NCI-H1092 (cell line): ENCODE results near the gene DNMT3A.

ENCODE experiments used
- DNase-seq: peaks from one replicate; lab custom pipeline; 2025; lab: John Stamatoyannopoulos, UW

The DNMT3A gene

GRCh38 chr2:25341753-25342371 lies at the start of gene DNMT3A:
Gene DNMT3A (minus strand): TSS chr2:25341925. CDS start chr2:25313984, 27,941 bp downstream.
- DNase-seq: peak; percentile 17

DNA sequence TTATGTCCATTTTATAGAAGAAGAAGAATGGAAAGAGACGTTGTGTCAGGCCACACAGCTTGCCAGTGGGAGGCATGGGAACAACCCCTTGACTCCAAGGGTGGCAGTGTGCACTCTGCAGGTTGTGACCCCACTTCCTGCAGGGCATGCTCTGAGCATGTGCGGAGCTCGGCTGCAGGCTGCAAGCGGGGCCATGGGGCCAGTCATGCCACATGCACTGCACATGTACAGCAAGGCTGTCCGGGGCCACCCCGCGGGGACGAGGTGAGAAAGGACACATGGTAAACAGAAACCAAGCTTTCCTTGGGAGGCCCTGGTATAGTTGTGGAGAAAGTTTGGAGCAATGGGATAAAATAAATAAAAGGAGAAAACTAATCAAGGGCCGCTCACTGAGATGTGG lies 47.4 kb upstream of the DNMT3A start:
- no peak for DNase-seq

- no peak for DNase-seq
Observed at GRCh38 chr2:25388491-25388890, 46.8 kb upstream of the DNMT3A start.

DNA sequence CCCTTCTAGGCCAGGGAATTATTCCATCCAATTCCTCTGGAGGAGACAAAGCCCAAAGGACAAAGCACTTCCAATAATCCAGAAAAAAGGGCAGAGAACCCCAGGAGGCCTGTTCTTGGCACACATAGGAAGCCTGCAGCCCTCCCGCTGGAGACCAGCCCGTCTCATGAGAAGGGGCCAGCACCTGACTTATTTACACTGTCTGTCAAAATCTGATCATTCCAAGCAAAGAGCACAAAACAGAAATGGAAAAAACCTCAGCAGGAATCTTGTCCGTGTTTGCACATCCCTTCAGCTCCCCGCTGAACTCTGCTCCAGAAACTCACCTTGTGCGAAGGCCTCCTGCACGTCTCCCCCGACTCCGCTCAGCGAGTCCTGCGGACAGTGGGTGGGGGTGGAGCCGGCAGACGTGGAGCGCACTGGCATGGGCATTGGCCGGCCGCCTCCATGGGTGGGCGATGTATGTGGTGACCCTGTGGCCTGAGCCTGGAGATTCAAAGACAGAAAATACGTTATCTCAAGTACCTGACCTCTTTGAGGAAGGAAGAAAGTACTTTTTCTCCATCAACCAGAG lies 46.2 kb upstream of the DNMT3A start:
- DNase-seq: no peak

- DNase-seq: no peak
Observed at GRCh38 chr2:25386971-25387875, 45.5 kb upstream of the DNMT3A start.

DNA sequence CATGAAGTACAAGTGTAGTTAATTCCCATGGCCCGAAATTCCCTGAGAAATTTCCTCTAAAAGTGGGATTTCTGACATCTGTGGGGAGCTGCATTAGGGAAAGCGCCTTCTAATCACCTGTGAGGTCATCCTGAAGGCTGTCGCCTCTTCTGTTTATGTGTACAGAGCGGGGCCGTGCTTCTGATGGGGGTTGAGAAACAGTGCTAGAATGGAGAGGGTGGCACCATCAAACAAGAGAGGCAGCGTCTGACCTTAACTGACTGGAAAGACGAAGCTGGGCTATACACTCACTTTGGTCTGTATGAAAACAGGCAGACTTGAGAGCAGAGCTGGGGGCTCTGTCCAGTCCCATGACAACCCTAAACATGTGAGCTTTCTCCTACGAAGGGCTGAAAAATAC lies 44.2 kb upstream of the DNMT3A start:
- DNase-seq: no peak

- DNase-seq: no peak
Observed at GRCh38 chr2:25383806-25384205, 42.1 kb upstream of the DNMT3A start.

- DNase-seq: no peak
Observed at GRCh38 chr2:25381502-25381901, 39.8 kb upstream of the DNMT3A start.

GRCh38 chr2:25380586-25381375 lies 39.1 kb upstream of the DNMT3A start:
- DNase-seq: no peak

DNA sequence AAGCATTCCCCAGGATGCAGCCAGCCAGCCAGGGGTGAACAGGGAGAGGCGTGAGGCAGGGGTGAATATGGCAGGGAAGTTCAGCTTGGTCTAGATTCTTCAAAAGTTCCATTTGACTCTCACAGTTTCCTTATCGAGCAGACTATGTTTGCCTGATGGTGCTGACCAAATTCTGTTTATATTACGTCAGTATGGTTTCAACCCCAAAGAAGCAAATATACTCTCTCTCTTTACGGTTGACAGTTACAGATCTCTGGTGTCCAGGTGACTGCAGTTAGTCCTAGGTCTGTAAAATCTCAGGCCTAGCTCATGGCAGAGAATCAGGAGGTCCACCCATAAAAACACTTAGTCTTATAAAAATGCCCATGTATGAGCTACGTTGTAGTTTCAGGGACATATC lies 38.3 kb upstream of the DNMT3A start:
- DNase-seq: no peak

DNA sequence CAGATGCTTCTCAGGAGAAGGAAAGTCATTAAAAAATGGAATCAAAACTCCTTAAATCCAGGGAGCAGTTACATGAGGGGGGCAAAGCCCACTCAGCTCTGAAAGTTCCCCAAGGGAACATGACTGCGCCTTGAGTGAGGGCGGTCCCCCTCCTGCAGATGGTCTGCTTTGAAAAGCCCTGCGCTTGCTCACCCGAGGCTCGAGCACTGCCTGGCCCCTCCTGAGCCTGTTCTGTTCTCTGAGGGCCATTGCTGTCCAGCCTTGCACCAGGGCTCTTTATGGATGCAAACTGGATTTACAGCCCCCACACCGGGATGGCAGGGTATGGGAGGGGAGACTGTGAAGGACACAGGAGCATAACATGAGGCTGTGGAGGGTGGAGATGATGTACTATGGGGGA lies 37.8 kb upstream of the DNMT3A start:
- no peak for DNase-seq

- no peak for DNase-seq
Observed at GRCh38 chr2:25378731-25379490, 37.2 kb upstream of the DNMT3A start.

DNA sequence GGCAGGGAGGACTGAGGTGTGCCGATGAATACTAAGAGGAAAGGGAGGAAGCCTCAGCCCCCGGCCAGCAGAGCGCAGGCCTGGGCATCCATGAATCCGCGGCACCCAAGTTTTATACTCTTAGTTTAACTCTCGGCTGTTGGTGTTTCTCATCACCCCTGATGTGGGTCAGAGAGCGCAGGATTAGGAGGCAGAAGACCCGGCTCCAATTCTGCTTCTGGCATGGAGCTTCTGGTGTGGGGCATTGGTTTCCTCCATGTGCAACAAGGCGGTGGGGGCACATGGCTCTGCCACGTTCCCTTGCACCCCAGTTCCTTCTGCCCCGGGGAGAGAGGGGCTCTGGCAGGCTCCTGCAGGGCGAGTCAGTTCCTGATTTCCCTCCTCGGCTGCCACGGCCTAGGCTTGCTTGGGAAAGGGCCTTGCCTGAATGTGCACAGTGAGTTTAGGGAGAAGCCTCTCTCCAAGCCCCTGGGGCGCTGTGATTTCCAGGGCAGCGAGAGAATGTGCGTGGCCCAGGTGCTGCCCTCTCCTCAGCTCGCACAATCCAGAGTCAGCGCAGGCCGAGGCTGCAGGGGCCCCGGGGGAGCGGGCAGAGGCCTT lies 36.2 kb upstream of the DNMT3A start:
- DNase-seq: no peak

GRCh38 chr2:25376750-25377621 lies 35.3 kb upstream of the DNMT3A start:
- DNase-seq: peak; percentile 74

GRCh38 chr2:25375989-25376545 lies 34.3 kb upstream of the DNMT3A start:
- no peak for DNase-seq

- DNase-seq: no peak
Observed at GRCh38 chr2:25375371-25375988, 33.8 kb upstream of the DNMT3A start.

DNA sequence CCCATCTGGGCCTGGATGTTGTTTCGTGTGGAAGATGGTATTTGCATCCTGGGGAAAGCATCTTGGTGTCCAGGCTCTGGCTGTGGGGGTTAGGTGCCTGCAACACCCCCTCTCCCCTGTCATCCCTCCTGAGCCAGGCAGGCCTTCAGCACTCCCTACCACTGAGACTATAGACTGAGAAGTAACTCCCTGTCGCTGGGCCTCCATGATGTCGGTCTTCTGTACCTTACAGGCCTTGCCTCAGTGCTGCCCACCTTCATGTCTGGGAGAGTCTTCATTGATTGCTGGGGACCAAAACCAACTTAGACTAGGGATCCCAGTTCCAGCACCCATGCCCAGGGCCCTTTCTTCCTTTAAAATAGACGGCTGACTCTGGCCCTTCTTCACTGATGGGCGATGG lies 33.1 kb upstream of the DNMT3A start:
- DNase-seq: no peak

DNA sequence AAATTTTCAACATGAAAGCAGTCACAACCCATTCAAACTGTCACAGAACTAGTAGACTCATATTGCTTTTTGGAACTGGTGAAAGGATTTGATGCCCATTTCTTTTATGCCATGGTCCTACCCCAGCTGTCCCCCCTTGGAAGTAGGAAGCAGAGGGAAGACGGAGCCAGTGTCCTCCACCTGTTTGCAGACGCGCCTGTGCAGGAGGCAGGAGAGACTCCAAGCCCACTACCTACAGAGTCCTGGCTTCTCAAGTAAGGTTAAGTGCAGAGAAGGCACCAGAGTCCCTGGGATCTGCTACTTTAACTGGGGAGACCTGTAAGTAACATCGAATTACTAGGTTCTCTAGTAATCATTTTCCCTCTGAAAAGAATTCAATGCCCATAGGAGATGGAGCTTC lies 32.7 kb upstream of the DNMT3A start:
- no peak for DNase-seq

DNA sequence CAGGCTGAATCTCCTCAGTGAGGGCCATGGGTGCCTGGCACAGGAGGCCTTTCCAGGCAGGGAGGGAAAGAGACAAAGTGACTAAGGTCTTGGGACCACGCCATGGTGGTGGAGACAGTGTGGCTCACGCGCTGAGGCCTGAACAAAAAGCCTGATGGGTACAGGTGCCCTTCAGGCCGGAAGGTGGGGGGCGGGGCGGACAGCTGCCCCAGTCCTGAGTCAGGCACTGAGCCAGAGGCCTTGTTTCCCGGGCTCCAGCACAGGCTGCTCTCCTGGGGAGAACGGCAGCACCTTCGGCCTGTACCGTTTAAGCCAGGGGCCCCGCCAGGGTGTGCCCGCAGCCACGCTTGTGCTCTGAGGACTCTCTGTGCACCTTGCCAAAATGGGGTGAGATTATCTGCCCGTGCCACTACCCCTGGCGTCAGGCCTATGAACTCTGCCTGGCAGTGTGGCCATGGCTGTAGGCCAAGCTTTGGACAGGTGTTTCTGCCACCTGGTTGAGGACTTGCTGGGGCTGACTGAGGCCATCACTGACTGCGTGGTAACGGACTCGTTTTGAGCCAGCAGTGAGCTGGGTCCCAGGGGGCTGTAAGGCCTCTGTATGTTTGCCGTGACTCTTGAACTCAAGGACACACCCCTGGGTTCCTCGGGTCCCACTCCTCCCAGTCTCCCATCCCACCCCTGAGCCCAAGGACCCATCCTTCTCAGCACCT lies 31.7 kb upstream of the DNMT3A start:
- DNase-seq: peak; percentile 78
